ENCODE measurements around the gene HOXB7.
A peak's percentile ranks its signal among the peaks of the same experiment; 100 is the strongest.

Gene HOXB7

DNA sequence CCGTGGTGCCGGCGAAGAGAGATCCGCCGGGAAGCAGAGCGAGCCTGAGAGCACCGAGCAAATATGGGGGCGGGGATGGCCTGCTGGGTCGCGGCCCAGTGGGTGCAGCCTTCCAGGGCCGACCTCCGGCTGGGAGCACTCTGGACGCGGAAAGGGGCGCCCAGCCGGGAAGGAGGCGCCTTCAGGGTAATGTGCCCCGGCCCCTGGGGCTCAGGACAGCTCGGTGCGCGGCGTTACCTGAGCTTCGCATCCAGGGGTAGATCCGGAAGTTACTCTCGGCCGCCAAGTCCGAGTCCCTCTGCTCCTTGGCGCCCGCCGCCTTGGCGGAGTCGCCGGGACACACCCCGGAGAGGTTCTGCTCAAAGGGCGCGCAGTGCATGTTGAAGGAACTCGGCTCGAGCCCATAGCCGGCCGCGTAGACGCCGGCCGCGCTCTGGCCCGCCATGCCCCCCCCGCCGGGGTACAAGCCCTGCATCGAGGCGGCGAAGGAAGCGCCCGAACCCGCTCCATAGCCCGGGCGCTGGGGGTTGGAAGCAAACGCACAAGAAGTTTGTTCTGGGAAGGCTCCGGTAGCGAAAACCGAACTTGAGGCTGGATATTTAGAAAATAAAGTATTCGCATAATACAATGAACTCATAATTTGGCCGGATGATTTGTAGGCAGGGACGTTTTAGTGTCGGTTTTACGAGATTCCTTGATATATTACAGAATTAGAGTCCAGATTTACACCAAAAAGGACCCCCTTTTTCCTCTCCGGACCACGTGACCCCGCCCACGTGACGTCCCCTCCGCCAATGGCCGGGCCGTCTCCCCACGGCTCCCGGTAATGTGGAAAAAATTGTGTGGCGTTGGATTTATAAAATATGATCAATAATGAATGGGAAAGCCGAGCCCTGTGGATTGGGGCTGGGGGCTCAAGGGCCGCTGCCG is at the start of gene HOXB7:
Gene HOXB7, minus strand, starts transcription at position 736 of the 930 bp plus-strand sequence. Its CDS starts 99 bp downstream, at position 637.
- peak; percentile 57 for DNase-seq

DNA sequence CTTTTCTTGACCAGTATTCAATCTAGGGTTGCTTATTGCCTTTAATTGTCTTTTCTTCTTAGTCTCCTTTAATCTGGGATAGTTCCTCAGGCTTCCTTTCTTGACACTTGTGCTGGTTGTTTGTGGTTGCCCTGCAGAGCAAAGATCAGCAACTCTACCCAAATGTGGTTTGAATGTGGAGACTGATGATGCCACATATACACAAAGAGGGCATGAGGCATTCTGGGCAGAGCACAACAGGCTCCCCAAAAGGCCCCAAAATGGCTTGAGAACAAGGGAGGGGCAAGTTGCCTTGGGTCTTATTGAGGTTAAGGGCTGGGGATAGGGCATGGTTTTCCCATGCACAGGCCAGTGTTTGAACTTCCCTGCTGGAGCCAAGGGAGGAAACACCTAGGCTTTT is 45.1 kb upstream of the HOXB7 start:
- no peak for DNase-seq

DNA sequence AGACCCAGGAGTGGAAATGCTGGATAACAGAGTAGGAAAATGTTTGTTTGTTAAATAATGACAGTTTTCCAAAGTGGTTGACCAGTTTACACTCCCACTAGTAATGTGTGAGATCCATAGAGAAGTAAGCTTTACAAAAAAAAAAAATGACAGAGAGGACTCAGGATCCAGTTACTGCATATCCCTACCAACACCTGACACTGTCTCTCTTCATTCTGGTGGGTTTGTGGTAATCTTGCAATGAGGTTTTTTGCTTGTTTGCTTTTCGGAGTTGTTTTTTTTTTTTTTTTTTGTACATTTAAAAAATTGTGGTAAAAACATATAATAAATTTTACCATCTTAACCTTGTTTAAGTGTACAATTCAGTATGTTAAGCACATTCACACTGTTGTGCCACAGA is 38.9 kb upstream of the HOXB7 start:
- no peak for DNase-seq

DNA sequence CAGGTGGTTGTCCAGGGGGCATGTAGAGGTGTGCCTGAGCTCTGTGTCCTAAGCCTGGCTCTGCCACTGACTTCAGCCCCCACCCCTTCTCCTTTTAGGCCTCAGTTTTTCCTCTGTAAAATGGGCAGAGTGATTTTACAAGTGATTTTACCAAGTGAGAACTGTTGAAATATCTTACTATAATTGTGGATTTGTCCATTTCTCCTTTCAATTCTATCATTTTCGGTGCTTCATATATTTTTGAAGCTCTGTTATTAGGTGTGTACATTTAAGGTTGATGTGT is 37.1 kb upstream of the HOXB7 start:
- no peak for DNase-seq

DNA sequence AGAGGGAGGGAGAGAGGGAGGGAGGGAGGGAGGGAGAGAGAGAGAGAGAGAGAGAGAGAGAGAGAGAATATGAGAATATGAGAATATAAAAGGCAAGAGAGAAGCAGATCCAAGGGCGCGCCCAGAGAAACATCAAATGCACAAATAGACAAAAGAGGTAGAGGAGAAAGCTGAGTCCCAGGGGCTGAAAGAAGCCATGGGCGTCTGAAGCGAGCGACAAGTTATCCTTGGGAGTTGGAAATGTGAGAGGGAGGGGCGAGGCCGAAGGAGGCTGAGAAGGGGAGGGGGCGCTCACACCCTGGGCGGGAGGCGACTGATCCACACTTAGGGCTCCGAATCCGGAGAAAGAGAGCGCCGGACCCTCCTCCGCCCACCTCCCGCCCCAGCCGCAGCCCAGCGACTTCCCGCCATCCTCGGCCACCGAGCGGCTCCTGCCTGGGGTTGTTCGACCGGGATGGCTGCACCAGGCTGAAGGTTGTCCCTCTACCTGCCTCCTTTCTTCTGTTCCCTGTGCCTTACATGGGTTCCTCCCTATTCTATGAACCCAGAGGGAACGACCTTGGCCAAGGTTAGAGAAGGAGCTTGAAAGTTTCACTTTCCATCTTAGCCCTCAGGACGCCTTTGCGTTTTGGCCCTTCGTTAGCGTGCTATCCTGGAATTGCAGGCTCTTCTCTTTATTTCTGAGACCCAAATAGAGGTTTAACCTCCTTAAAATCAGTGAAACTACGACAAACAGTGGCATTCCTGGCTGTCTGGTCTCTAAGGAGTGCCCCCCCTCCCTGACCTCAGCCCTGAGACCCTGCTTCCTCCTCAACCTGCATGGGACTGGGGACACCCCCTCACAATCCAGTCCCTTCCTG is 36.5 kb upstream of the HOXB7 start:
- no peak for DNase-seq

DNA sequence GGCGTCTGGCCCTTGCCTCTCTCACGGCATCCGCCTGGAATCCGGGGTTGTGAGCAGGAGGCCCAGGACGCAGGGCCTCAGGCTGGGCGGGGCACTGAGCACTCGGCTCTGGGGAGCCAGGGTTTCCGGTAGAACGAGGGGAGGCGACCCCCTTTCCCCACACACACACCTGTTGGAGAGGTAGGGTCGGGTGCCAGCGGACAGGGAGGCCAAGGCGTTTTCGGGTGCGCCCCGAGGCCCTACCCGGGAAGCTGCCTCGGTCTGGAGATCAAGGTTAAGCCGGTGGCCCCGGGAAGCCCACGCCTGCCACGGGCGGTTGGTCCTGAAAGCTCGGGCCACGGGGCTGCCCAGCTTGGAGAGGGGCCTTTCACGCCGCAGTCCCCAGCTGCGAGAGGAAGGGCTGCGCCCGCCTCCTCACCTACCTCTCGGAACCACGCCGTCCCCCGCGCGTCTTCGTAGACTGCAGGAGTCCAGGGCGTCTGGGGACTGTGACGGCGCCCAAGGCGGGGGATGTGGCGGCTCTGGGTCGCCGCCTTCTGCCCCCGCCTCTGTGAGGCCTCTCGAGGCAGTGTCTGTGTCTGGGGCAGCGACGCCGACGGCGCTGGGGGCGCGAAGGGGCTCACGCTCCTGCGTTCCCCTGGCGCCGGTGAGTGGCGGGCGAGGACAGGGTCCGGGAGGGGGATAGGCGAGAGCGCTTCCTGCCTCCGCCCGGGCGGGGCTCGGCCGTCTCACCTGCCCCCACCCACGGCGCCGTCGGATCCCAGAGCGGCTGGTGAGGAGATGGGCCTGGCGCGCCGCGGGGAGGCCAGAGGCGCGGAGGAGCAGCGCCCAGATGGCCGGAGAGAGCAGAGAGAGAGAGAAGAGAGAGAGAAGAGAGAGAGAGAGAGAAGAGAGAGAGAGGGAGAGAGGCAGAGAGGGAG is 35.6 kb upstream of the HOXB7 start:
- peak; percentile 32 for DNase-seq

DNA sequence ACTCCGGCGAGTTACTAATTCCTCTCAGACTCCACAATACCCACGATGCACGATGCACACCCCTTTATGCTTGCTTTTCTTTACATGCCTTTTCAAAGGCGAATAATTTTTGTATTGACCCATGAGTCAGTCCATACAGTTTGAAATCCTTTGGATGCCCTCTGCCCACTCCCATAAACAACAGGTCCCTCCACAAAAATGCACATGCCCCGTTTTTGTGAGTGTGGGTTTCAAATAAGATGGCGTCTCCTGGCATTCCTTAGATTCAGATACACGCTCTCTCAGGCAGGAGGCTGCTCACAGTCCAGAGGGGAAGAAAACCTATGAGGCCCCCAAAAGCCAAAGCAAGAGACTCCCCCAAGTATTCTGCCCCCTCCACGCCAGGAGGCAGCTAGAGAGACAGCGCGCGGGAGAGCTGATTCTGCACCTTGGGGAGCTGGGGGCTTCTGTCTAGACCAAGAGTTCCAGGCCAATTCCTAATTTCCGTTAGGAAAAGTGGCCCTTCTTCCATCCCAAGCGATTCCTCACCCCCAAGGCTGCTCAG is 34.9 kb upstream of the HOXB7 start:
- DNase-seq: no peak

DNA sequence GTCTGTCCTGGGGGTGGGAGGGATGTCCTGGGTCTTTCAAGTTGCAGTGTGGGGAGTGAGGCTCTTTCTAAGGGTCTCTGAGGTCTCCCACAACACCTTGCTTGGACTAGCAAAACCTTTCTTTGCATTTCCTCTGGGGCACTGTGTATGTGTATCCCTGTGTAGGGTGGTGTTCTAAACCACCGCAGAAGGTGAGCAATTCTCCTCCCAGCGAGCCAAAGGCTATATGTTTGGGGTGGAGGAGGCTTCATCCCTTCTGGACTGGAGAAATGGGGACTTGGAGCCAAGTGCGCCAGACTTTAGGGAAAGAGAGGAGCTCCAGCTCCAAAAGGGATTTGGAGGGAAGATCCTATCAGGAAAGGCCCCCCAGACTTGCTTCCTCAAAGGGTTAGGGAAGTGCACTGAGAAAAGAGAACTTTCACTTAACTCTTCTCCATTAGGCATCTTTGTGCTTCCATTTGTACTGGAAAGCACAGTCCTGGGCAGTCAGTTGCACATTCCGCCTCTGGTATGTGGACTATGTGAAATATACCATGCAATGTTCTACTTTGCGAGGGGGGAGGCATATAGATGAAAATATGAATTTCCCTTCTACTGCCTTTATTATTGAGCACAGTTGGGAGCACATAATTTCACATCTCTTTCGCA is 34.2 kb upstream of the HOXB7 start:
- no peak for DNase-seq

DNA sequence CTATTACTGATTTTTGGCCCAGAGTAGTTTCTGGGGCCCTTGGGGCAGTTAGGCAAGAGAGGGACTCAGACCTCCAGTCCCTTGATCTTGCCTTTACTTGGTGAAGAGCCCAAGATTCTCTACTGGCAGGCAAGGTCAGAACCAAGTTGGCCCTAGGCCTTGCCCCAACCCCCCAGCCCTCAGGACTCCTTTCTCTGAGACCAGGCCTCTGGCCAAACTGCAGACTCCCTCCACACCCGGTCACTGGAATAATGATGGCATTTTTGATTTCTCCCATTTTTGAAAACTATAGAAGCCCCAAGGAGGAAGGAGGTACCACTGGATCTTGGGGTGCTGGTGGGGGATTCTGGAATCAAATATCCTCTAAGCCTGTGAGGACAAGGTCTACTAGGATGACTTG is 33.3 kb upstream of the HOXB7 start:
- no peak for DNase-seq

DNA sequence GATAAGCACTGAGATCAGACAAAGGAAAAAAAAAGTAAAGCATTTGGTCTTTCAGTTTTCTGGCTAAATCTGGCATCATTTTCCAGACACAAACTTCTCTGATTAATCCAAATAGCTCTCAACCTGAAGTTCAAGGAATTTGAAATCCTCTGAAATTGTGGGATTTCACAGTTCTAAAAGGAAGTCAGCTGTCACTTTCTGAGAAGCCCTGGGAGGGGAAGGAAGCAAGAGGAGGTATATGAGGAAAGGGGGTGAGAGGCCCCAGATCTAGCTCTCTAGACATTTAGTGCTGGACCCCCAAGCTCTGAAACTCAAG is 32.8 kb upstream of the HOXB7 start:
- no peak for DNase-seq

DNA sequence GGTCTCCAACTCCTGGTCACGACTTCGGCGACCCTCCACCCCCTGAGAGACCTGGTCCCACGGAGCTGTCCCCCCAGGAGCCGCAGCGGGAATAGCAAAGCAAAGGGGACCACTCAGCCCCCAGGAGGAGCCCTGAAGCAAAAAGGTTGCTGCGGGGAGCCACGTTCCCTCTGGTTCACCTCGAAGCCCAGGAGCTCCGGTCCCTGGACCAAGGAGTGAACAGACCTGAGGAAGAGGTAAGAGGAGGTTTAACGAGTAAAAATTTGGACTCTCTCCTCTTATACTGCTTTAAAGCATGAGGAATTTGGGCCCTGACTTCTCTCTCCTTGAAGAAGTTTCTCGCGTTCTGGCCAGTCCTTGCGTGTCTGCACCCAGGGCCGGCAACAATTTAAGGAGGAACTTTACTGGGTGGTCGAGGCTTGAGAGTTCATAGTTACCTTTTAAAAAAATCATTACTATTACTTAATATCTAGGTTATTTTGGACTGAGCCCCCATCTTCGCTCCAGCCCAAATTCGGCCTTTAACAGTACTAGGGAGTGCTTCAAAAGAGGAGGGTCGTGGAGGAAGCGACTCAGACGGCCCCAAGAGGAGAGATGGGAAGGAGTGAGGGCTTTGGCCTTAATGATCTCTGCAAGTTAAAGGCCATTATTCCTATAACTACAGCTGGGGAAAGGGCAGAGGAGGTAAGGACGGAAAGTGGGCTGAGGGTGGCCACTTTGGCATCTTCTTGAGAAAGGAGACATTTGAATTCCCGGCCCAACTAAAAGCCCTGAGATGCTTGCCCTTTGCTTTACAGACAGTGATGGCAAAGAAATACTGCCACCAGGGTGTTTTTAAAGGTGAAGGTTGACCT is 32.3 kb upstream of the HOXB7 start:
- no peak for DNase-seq

DNA sequence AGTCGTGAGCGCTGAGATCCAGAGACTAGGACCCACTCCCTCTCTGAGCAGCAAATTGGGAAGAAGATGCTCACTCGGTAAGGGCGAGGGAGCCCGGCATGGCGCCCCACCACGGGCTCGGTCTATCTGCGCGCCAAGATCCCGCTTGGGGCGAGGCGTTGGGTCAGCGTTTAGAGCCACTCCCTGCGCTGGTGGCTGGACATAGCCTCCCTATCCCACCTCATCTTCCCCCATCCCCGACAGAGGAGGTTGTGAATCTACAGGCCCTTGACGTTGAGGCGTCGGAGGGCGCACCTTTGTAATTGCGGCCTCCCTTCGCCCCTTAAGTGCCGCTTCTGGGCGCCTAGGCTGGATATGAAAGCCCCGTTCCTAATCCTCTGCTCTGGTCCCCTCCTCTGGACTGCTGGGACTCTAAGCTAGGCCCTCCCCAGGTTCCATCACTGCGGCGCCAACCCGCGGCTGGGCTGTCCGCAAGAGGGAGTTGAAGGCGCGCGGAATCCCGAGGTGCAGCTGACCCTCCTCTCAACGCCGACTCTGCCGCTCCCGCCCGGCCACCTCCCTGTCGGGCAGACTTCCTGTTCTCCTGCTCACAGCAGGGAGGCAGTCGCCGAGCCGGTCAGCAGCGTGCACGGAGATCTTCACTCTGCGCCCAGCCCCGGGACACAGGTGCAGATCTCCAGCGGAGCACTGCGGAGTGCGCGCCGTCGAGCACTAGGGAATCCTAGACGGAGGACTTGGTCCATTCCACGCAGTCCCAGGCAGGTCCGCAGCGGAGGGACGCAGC is 31.4 kb upstream of the HOXB7 start:
- no peak for DNase-seq

DNA sequence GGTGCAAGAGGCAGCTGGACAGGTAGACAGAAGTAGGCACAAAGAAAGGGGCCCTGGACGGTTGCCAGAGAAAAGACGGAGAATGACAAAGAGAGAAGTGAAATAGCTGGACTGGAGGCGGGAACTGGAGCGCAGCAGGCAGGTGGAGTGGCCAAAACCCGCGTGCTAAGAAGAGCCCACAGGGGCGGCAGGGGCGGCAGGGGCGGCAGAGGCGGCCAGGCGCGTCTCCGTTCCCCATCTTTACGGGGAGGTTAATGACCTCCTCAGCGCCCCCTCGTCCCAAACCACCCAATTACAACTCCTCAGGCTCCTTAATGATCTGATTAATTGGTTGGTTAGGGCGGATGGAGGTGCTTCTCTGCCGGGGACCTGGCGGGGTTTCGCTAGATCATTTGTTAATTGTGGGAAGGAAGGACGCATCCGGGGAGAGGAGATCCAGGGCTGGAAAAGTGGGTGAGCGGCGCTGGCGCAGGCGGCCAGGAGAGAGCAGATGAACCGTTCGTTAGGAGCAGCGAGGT is 30.8 kb upstream of the HOXB7 start:
- no peak for DNase-seq

DNA sequence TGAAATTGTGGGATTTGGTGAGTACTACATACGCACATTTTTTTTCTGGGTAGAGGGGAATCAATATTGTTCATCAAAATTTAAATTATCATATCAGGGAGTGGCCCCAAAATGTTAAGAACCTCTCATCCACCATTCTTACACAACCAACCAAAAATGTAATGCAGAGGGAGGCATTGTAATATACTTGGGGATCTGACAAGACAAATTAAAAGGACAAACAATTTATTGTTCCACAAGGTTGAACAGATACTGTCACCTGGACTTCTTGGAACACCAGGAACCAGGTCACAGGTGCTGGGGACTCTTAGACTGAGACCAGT is 30.0 kb upstream of the HOXB7 start:
- no peak for DNase-seq

DNA sequence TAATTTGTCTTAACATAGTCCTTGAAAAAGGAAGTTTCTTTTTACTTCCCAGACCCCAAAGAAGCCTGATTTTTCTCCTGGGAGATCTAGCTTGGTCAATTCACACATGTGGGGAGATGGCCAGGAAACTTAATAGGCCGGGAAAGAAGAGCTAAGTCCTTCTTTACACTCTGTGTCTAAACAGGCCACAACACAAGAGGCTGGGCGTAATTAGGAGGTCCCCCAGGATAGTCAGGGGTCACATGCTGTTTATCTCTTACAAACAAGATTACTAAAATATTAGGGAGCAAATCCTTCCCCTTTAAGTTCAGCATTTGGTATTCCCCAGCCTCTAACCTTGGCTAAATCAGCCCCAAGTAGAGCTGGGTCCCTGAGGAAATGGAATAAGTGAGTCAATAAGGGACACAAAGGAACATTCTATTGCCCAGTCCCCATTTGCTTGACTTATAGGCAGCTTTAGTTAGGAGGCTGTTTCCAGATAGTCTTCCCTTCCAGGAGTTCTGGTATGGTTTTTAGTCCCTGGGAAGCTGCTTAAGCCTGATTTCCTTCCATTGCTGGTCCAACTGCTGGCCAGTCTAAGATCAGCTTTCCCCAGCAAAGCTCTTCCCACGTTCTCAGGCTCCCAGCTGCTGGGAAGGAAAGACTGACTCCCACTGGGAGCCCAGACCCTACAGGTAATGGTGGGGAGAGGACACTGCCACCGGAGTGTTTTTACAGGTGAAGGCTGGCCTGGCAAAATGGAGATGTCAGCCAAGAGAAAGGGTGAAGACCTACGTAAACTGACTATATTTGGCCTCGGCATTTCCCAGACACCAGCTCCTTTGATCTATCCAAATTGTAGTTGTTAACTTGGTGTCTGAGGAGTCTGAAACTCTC is 29.4 kb upstream of the HOXB7 start:
- DNase-seq: no peak

DNA sequence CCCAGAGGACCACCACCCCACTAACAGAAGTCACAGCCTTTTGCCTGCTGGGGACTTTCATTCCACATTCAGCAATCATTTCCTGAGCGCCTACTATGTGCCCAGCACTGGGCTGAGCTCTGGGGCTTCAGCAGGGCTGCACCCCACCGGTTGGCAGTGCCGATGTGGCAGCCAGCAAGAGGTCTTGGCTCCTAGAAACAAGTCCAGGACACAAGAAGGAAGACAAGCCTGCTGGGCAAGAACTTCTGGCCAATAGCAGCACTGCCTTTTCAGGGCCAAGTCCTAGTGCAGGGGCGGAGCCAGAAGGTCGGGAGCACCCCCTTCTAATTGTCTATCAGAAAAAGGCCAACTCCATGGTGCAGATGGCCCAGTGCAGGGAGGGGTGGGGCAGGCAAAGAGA is 28.3 kb upstream of the HOXB7 start:
- DNase-seq: no peak

DNA sequence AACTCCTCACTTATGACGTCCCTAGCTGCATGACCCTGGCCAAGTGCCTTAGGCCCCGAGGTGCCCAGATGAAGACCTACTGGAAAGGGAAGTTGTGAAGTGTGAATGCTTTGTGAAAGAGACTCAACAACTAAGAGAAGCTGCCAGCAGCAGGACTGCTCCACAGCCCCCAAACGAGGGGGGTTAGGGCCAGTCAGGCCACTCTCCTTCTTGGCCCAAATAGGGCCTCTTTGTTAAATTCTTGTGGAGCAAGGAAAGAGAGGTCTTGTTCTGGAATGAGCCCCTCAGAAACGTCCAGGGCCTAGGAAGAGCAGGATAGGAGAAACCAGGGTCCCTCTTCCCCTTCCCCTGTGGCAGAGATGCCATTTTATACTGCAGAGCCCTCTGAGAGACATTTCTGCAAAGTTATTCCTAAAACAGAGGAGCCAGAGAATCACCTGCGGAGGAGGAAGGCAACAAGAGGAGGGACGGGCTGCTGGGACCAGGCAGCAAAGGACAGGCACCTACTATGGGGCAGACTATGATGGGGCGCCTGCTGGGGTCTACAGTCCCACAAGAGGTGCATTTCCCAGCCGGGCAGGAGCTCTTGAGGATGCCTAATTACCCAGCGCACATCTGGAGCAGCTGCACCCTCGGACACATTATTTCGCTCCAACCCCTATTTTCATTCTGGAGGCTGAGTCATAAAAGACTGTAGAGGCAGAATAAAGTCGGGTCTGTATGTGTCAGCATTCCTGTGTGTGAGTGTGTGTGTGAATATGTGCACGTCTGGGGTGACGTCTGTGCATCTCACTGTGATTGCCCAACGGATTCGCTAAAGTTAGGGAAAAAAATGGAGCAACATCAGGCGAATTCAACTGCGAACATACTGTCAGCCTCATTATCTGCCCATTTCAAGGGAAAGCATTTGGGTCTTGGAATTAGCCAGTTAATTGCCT is 26.8 kb upstream of the HOXB7 start:
- no peak for DNase-seq
